Neuronal stem cell (in vitro differentiated cells): ENCODE results near the gene NRF1.
"Not testable (repeated sequence)": the region's sequence is repeated elsewhere in the genome, so short reads cannot be mapped to it uniquely, and the experiment has no call there.

ENCODE experiments used
- DNase-seq: peaks from one replicate; pipeline ENCODE4 v3.0.0-alpha.2; 2013; ENCODE audit warnings: low spot score
- H2AFZ ChIP-seq: one replicate; pipeline ENCODE4 v1.6.1; 2013; ENCODE audit warnings: mild to moderate bottlenecking, low read length, inconsistent platforms
- H2AK5ac ChIP-seq: 2 replicates; pipeline ENCODE4 v1.6.1; 2013; ENCODE audit warnings: low read depth, mild to moderate bottlenecking, inconsistent platforms, low read length, moderate library complexity, mixed read lengths
- H2BK120ac ChIP-seq: 2 replicates; pipeline ENCODE4 v1.6.1; 2013; ENCODE audit warnings: low read depth, mild to moderate bottlenecking, inconsistent platforms, low read length, moderate library complexity, mixed read lengths
- H2BK12ac ChIP-seq: one replicate; pipeline ENCODE4 v1.6.1; 2013; ENCODE audit warnings: low read length, inconsistent platforms
- H2BK15ac ChIP-seq: 2 replicates; pipeline ENCODE4 v1.6.1; 2013; ENCODE audit warnings: mild to moderate bottlenecking, low read length, inconsistent platforms, mixed read lengths
- H2BK5ac ChIP-seq: one replicate; pipeline ENCODE4 v1.6.1; 2013; ENCODE audit warnings: inconsistent platforms, mild to moderate bottlenecking, low read length, moderate library complexity
- H3K14ac ChIP-seq: one replicate; pipeline ENCODE4 v1.6.1; 2013; ENCODE audit warnings: low read length, inconsistent platforms
- H3K18ac ChIP-seq: 2 replicates; pipeline ENCODE4 v1.6.1; 2013; ENCODE audit warnings: low read length, inconsistent platforms
- H3K23ac ChIP-seq: 2 replicates; pipeline ENCODE4 v1.6.1; 2013; ENCODE audit warnings: low read depth, mild to moderate bottlenecking, mixed read lengths, low read length, inconsistent platforms; ENCODE audit not compliant: poor library complexity
- H3K27ac ChIP-seq: replicated peaks from 3 replicates; pipeline ENCODE4 v1.5.1; 2013; ENCODE audit warnings: low read length, inconsistent platforms
- H3K27me3 ChIP-seq, 3 experiments: 2 replicates each; pipeline ENCODE4 v1.6.1; 2013; ENCODE audit warnings: low read length in 3 of 3, mild to moderate bottlenecking in 2 of 3, inconsistent platforms in 1 of 3, low read depth in 1 of 3, mixed read lengths in 1 of 3, moderate library complexity in 1 of 3; ENCODE audit not compliant: control insufficient read depth in 3 of 3, insufficient read depth in 3 of 3
- H3K36me3 ChIP-seq, 2 donors: replicated peaks in 1 of 2; 2 replicates each; pipeline ENCODE4 v1.6.1; 2013; ENCODE audit warnings: low read length in 2 of 2; ENCODE audit not compliant: control insufficient read depth in 2 of 2, insufficient read depth in 2 of 2
- H3K4ac ChIP-seq: 2 replicates; pipeline ENCODE4 v1.6.1; 2013; ENCODE audit warnings: inconsistent platforms, mild to moderate bottlenecking, low read length, moderate library complexity
- H3K4me1 ChIP-seq, 2 donors: 1 replicate in 1 of 2; 2 replicates in 1 of 2; pipeline ENCODE4 v1.6.1; 2013; ENCODE audit warnings: low read length in 2 of 2, low read depth in 1 of 2; ENCODE audit not compliant: control insufficient read depth in 2 of 2, insufficient read depth in 1 of 2
- H3K4me2 ChIP-seq: one replicate; pipeline ENCODE4 v1.6.1; 2013; ENCODE audit warnings: mild to moderate bottlenecking, low read length, inconsistent platforms; ENCODE audit not compliant: insufficient read depth, poor library complexity, severe bottlenecking
- H3K4me3 ChIP-seq, 2 donors: 2 replicates each; pipeline ENCODE4 v1.5.1; 2013; ENCODE audit warnings: low read length in 2 of 2, mild to moderate bottlenecking in 2 of 2, inconsistent platforms in 1 of 2, moderate library complexity in 1 of 2
- H3K79me1 ChIP-seq: one replicate; pipeline ENCODE4 v1.6.1; 2013; ENCODE audit warnings: low read depth, mild to moderate bottlenecking, inconsistent platforms, low read length, moderate library complexity
- H3K9ac ChIP-seq: one replicate; pipeline ENCODE4 v1.6.1; 2013; ENCODE audit warnings: mild to moderate bottlenecking, low read depth, low read length, inconsistent platforms; ENCODE audit not compliant: poor library complexity
- H3K9me3 ChIP-seq, 2 donors: replicated peaks in 1 of 2; 2 replicates each; pipeline versions ENCODE3 to v1.6.1; 2013; ENCODE audit warnings: low read length in 2 of 2, mild to moderate bottlenecking in 2 of 2, inconsistent platforms in 1 of 2, low read depth in 1 of 2, mixed read lengths in 1 of 2, moderate library complexity in 1 of 2; ENCODE audit not compliant: control insufficient read depth in 2 of 2, insufficient read depth in 1 of 2
- H4K8ac ChIP-seq: one replicate; pipeline ENCODE4 v1.6.1; 2013; ENCODE audit warnings: low read depth, mild to moderate bottlenecking, inconsistent platforms, low read length, moderate library complexity
- H4K91ac ChIP-seq: one replicate; pipeline ENCODE4 v1.6.1; 2013; ENCODE audit warnings: low read length, low read depth, mild to moderate bottlenecking, inconsistent platforms; ENCODE audit not compliant: poor library complexity
- WGBS, 2 donors: extraction: QIAGEN DNeasy Blood & Tissue Kit; methylation state at CpG; one replicate each; pipeline ENCODE4 v1.1.7; 2013; ENCODE audit warnings: missing lambda C conversion rate in 2 of 2, mixed read lengths in 1 of 2; ENCODE audit not compliant: insufficient read length in 2 of 2, insufficient replicate concordance in 1 of 2; ENCODE audit errors: extremely low coverage in 2 of 2; 5-methylcytosine and 5-hydroxymethylcytosine counted together

Gene NRF1

DNA sequence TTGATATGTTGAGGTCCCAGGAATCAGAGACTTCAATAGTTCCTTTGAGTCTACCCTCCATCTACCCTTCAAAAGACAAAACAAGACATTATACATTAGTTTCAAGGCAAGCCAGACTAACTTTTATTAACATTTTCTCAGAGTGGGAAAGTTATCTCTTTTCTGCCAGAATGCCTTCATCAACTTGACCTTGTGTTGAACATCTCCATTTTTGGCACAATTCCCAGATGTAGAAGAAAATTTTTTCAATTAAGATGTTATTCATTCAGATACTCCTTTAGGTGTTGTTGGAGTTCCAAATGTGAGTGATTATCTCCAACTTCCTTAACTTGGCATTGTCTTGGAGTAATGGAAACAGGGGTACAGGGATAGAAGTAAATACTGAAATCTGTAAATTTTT, 59.1 kb downstream of the NRF1 start:
- Histone ChIP-seq H2BK120ac (no peak overlapping the region), H3K27me3 (no peaks in the 10 kb centered on the region), H3K79me1 (peaks cover 2% of the 10 kb centered on the region), H2BK5ac (no peak overlapping the region), H4K91ac (no peak overlapping the region), H3K4me1 (no peaks in the 10 kb centered on the region), H3K9me3 (peaks cover 6 to 36% of the 10 kb centered on the region in 2 donors), H3K27ac (no peak overlapping the region), H2AK5ac (no peak overlapping the region), H2BK12ac (no peak overlapping the region), H2BK15ac (no peak overlapping the region), H3K36me3 (peaks cover 12 to 48% of the 10 kb centered on the region in 2 donors), H3K18ac (no peak overlapping the region), H3K4me2 (no peak overlapping the region), H2AFZ (no peak overlapping the region), H3K14ac (no peak overlapping the region), H3K4me3 (no peak overlapping the region), H3K4ac (no peak overlapping the region), H4K8ac (no peak overlapping the region), H3K9ac (no peak overlapping the region), H3K23ac (no peak overlapping the region)
- DNase-seq = no peak

DNA sequence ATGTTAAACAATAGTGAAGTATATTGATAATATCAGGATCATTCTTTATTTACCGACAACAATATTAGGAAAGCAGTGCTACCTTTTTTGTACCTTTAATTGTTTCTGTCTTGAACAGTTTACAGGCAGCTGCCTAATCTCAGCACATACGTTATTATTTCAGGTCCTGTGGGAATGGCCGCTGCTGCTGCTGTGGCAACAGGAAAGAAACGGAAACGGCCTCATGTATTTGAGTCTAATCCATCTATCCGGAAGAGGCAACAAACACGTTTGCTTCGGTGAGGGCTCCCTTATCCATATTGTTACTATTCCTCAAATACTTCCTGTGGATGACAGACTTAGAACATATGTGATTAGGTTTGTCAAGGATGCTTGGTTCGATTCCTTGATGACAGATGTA, 59.7 kb downstream of the NRF1 start:
- Histone ChIP-seq H2AFZ (no peak overlapping the region), H3K79me1 (peaks cover 2% of the 10 kb centered on the region), H3K9ac (no peak overlapping the region), H2BK5ac (no peak overlapping the region), H3K4me3 (no peak overlapping the region), H3K27ac (no peak overlapping the region), H3K14ac (no peak overlapping the region), H3K18ac (no peak overlapping the region), H3K4ac (no peak overlapping the region), H3K4me1 (no peaks in the 10 kb centered on the region), H3K4me2 (no peak overlapping the region), H3K27me3 (no peaks in the 10 kb centered on the region), H4K91ac (no peak overlapping the region), H2BK120ac (no peak overlapping the region), H3K36me3 (peaks cover 14 to 50% of the 10 kb centered on the region in 2 donors), H4K8ac (no peak overlapping the region), H2BK15ac (no peak overlapping the region), H3K23ac (no peak overlapping the region), H2BK12ac (no peak overlapping the region), H3K9me3 (peaks cover 8 to 43% of the 10 kb centered on the region in 2 donors), H2AK5ac (no peak overlapping the region)
- no peak for DNase-seq
- WGBS, 2 donors = no CpG with 5 or more reads among the region's 9 CpGs

DNA sequence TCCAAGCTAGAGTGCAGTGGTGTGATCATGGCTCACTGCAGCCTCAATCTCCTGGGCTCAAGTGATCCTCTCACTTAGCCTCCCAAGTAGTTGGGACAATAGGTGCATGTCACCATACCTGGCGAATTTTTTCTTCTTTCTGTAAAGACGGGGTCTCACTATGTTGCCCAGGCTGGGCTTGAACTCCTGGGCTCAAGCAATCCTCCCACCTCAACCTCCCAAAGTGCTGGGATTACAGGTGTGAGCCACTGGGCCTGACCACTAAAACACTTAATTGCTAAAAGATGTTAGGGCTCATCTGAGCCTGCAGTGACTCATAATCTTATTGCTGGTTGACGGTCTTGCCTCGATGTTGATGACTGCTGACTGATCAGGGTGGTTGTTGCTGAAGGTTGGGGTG, 63.0 kb downstream of the NRF1 start:
- peaks cover 19 to 80% of the 10 kb centered on the region in 2 donors for H3K36me3 ChIP-seq
- H2BK5ac ChIP-seq, H4K8ac ChIP-seq, H4K91ac ChIP-seq, H3K79me1 ChIP-seq, H3K4me3 ChIP-seq, H2AK5ac ChIP-seq, H2BK15ac ChIP-seq, H2BK12ac ChIP-seq, H3K4me2 ChIP-seq, H2BK120ac ChIP-seq, H3K27ac ChIP-seq, H3K18ac ChIP-seq, DNase-seq, H2AFZ ChIP-seq, H3K27me3 ChIP-seq, H3K23ac ChIP-seq, H3K4me1 ChIP-seq, H3K4ac ChIP-seq, H3K9ac ChIP-seq, H3K14ac ChIP-seq: not testable (repeated sequence)
- no CpG with 5 or more reads among the region's 4 CpGs for WGBS, 2 donors
- H3K9me3 ChIP-seq = peaks cover 8 to 38% of the 10 kb centered on the region in 2 donors

DNA sequence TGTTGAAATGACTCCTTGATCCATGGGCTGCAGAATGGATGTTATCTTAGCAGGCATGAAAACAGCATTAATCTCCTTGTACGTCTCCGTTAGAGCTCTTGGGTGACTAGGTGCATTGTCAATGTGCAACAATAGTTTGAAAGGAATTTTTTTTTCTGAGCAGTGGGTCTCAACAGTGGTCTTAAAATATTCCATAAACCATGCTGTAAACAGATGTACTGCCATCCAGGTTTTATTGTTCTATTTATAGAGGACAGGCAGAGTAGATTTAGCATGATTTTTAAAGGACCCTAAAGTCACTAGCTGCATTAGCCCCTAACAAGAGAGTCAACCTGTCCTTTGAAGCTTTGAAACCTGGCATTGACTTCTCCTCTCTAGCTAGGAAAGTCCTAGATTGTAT, 64.0 kb downstream of the NRF1 start:
- H2AK5ac ChIP-seq = no peak overlapping the region
- H4K91ac ChIP-seq = no peak overlapping the region
- H3K4me2 ChIP-seq = no peak overlapping the region
- no peak overlapping the region for H2AFZ ChIP-seq
- no peak overlapping the region for H3K4ac ChIP-seq
- no peak overlapping the region for H2BK120ac ChIP-seq
- no peak overlapping the region for H3K23ac ChIP-seq
- no peak overlapping the region for H2BK12ac ChIP-seq
- H4K8ac ChIP-seq = no peak overlapping the region
- no peak overlapping the region for H2BK15ac ChIP-seq
- no peak overlapping the region for H2BK5ac ChIP-seq
- no peaks in the 10 kb centered on the region for H3K27me3 ChIP-seq
- DNase-seq = no peak
- H3K27ac ChIP-seq = no peak overlapping the region
- H3K9me3 ChIP-seq = peaks cover 8 to 43% of the 10 kb centered on the region in 2 donors
- no CpG with 5 or more reads among the region's 2 CpGs for WGBS, 2 donors
- H3K4me3 ChIP-seq = no peak overlapping the region
- no peak overlapping the region for H3K18ac ChIP-seq
- H3K79me1 ChIP-seq = no peaks in the 10 kb centered on the region
- no peak overlapping the region for H3K9ac ChIP-seq
- H3K14ac ChIP-seq = no peak overlapping the region
- H3K36me3 ChIP-seq = peaks cover 19 to 86% of the 10 kb centered on the region in 2 donors
- no peaks in the 10 kb centered on the region for H3K4me1 ChIP-seq
